ENCODE results near the gene SIRT2. TPM values are rescaled to one million over a fixed set of nuclear protein-coding genes. Genes with fewer than 3 reads are reported as not detected.

The SIRT2 gene
- total RNA-seq, 2 donors from 2014 or later, result 28.0 to 32.9 TPM

- TF ChIP-seq, protein P1, sequence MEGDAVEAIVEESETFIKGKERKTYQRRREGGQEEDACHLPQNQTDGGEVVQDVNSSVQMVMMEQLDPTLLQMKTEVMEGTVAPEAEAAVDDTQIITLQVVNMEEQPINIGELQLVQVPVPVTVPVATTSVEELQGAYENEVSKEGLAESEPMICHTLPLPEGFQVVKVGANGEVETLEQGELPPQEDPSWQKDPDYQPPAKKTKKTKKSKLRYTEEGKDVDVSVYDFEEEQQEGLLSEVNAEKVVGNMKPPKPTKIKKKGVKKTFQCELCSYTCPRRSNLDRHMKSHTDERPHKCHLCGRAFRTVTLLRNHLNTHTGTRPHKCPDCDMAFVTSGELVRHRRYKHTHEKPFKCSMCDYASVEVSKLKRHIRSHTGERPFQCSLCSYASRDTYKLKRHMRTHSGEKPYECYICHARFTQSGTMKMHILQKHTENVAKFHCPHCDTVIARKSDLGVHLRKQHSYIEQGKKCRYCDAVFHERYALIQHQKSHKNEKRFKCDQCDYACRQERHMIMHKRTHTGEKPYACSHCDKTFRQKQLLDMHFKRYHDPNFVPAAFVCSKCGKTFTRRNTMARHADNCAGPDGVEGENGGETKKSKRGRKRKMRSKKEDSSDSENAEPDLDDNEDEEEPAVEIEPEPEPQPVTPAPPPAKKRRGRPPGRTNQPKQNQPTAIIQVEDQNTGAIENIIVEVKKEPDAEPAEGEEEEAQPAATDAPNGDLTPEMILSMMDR (IDR thresholded peaks at IDR 0.05), result no peak
These were observed 12.1 kb upstream of the SIRT2 start for GRCh38 chr19:38911388-38912001.

GRCh38 chr19:38910488-38910887, 11.1 kb upstream of the SIRT2 start:
- intact Hi-C loops (cut with DNase I), result no loop called here
- H3K36me3 ChIP-seq, result no peaks in the 10 kb centered on the region

More at GRCh38 chr19:38911388-38912001, 12.1 kb upstream of the SIRT2 start:
- no peak for DNase-seq
- Histone ChIP-seq H3K9ac (ENCODE audit: low read depth in 2 of 2, low read length in 2 of 2) (no peak overlapping the region), H3K27me3 (no peaks in the 10 kb centered on the region), H3K4me1 (no peaks in the 10 kb centered on the region), H3K9me3 (no peaks in the 10 kb centered on the region), H3K4me3 (no peak overlapping the region), H3K27ac (no peak overlapping the region), H3K36me3 (no peaks in the 10 kb centered on the region)
- intact Hi-C loops (cut with DNase I), result no loop called here

DNA sequence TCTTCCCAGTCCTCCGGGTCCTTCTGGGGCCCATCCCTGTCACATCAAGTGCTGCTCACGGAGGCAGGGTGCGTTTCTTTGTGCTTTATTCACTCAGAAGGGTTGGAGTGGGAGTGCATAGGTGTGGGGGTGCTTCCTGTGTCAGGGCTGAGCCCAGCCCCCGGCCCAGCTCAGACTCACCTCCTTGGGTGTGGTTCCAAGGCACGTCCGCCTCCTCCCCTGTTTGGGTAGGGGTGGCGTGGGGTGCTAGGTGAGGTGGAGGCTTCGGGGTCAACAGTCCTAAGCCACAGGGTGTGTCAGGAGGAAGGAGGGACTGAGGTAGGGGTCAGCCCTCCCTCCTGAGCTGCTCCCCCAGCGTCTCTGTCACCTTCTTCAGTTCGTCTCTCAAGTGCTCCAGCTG, 9.5 kb upstream of the SIRT2 start:
- intact Hi-C loops (cut with DNase I), result no loop called here
- no peaks in the 10 kb centered on the region for H3K36me3 ChIP-seq

More at GRCh38 chr19:38910488-38910887, 11.1 kb upstream of the SIRT2 start:
- no peak for DNase-seq
- no peak overlapping the region for H3K27ac ChIP-seq
- H3K27me3 ChIP-seq, result no peaks in the 10 kb centered on the region
- no peak overlapping the region for H3K9ac ChIP-seq (ENCODE audit: low read depth in 2 of 2, low read length in 2 of 2)
- no peaks in the 10 kb centered on the region for H3K9me3 ChIP-seq
- no peak overlapping the region for H3K4me3 ChIP-seq
- no peaks in the 10 kb centered on the region for H3K4me1 ChIP-seq
- TF ChIP-seq, protein P1 (IDR thresholded peaks at IDR 0.05), result no peak

GRCh38 chr19:38907670-38908069, 8.3 kb upstream of the SIRT2 start:
- TF ChIP-seq, protein P1 (IDR thresholded peaks at IDR 0.05), result no peak
- DNase-seq, result no peak
- no peak overlapping the region for H3K27ac ChIP-seq
- intact Hi-C loops (cut with DNase I), result no loop called here
- H3K9me3 ChIP-seq, result no peaks in the 10 kb centered on the region
- no peak overlapping the region for H3K9ac ChIP-seq (ENCODE audit: low read depth in 2 of 2, low read length in 2 of 2)
- H3K27me3 ChIP-seq, result no peaks in the 10 kb centered on the region
- no peaks in the 10 kb centered on the region for H3K4me1 ChIP-seq
- no peaks in the 10 kb centered on the region for H3K36me3 ChIP-seq
- H3K4me3 ChIP-seq, result no peak overlapping the region

More for the DNA sequence above, 9.5 kb upstream of the SIRT2 start:
- no peak overlapping the region for H3K4me3 ChIP-seq
- no peaks in the 10 kb centered on the region for H3K4me1 ChIP-seq
- DNase-seq, result no peak
- no peak overlapping the region for H3K9ac ChIP-seq (ENCODE audit: low read depth in 2 of 2, low read length in 2 of 2)
- H3K27me3 ChIP-seq, result no peaks in the 10 kb centered on the region
- H3K27ac ChIP-seq, result no peak overlapping the region
- no peaks in the 10 kb centered on the region for H3K9me3 ChIP-seq
- TF ChIP-seq, protein P1 (IDR thresholded peaks at IDR 0.05), result no peak

DNA sequence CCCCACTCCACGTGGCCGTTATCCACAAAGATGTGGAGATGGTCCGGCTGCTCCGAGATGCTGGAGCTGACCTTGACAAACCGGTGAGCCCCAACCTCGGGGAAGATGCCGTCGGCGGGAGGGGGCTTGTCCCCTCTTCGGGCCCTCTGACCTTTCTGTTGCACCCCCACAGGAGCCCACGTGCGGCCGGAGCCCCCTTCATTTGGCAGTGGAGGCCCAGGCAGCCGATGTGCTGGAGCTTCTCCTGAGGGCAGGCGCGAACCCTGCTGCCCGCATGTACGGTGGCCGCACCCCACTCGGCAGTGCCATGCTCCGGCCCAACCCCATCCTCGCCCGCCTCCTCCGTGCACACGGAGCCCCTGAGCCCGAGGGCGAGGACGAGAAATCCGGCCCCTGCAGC, 7.8 kb upstream of the SIRT2 start:
- intact Hi-C loops (cut with DNase I), result no loop called here
- H3K4me1 ChIP-seq, result no peaks in the 10 kb centered on the region
- no peak overlapping the region for H3K9ac ChIP-seq (ENCODE audit: low read depth in 2 of 2, low read length in 2 of 2)
- no peaks in the 10 kb centered on the region for H3K9me3 ChIP-seq
- TF ChIP-seq, protein P1 (IDR thresholded peaks at IDR 0.05), result no peak
- H3K4me3 ChIP-seq, result no peak overlapping the region
- DNase-seq, result no peak
- H3K27me3 ChIP-seq, result no peaks in the 10 kb centered on the region
- no peaks in the 10 kb centered on the region for H3K36me3 ChIP-seq
- no peak overlapping the region for H3K27ac ChIP-seq

Data from colonic mucosa (tissue), 4 donors.